Liver (tissue), 9 donors: ENCODE results near the gene ALG13. TPM values are rescaled to one million over a fixed set of nuclear protein-coding genes. Genes with fewer than 3 reads are reported as not detected.

ENCODE experiments used
- DNase-seq: peaks from one replicate; pipeline ENCODE4 v3.0.0-alpha.2; 2017; ENCODE audit warnings: low spot score
- H3K27ac ChIP-seq, 2 donors: one replicate each; pipeline ENCODE4 v1.7.0; 2013; ENCODE audit warnings: inconsistent platforms in 2 of 2, low read length in 2 of 2, control low read depth in 1 of 2, low read depth in 1 of 2, mild to moderate bottlenecking in 1 of 2
- H3K27me3 ChIP-seq, 4 donors: one replicate each; pipeline versions ENCODE4 v1.6.1 to v1.7.0; 2013; ENCODE audit warnings: low read length in 3 of 4, inconsistent platforms in 1 of 4, mild to moderate bottlenecking in 1 of 4, moderate library complexity in 1 of 4; ENCODE audit not compliant: control insufficient read depth in 4 of 4, insufficient read depth in 4 of 4
- H3K36me3 ChIP-seq, 4 donors: one replicate each; pipeline versions ENCODE4 v1.6.1 to v1.7.0; 2013; ENCODE audit warnings: low read length in 3 of 4, mild to moderate bottlenecking in 3 of 4, low read depth in 1 of 4, moderate library complexity in 1 of 4; ENCODE audit not compliant: control insufficient read depth in 4 of 4, insufficient read depth in 3 of 4
- H3K4me1 ChIP-seq, 4 donors: one replicate each; pipeline versions ENCODE4 v1.6.1 to v1.7.0; 2013; ENCODE audit warnings: low read length in 3 of 4, mild to moderate bottlenecking in 3 of 4, moderate library complexity in 1 of 4; ENCODE audit not compliant: control insufficient read depth in 4 of 4, insufficient read depth in 4 of 4
- H3K4me3 ChIP-seq, 3 donors: one replicate each; pipeline versions ENCODE4 v1.6.1 to v1.7.0; 2013; ENCODE audit warnings: low read length in 3 of 3, control low read depth in 1 of 3, low read depth in 1 of 3, mild to moderate bottlenecking in 1 of 3
- H3K9ac ChIP-seq, 2 donors: one replicate each; pipeline ENCODE4 v1.7.0; 2013; ENCODE audit warnings: low read length in 2 of 2, mild to moderate bottlenecking in 2 of 2, moderate library complexity in 2 of 2, control low read depth in 1 of 2, low read depth in 1 of 2
- H3K9me3 ChIP-seq, 4 donors: one replicate each; pipeline versions ENCODE4 v1.6.1 to v1.7.0; 2013; ENCODE audit warnings: low read length in 3 of 4; ENCODE audit not compliant: control insufficient read depth in 4 of 4
- EGR1 ChIP-seq, 2 donors: IDR thresholded peaks; 2 replicates each; pipeline ENCODE4 v1.6.1; 2016 to 2018; ENCODE audit warnings: antibody characterized with exemption in 2 of 2, low read depth in 2 of 2
- FOXA1 ChIP-seq: IDR thresholded peaks from 2 replicates; pipeline ENCODE4 v1.6.1; 2016; ENCODE audit warnings: antibody characterized with exemption
- FOXA2 ChIP-seq: IDR thresholded peaks from 2 replicates; pipeline ENCODE4 v1.6.1; 2016; ENCODE audit warnings: antibody characterized with exemption
- GABPA ChIP-seq, 2 donors: IDR thresholded peaks in 1 of 2; conservative IDR thresholded peaks in 1 of 2; 2 replicates each; pipeline ENCODE4 v1.6.1; 2016; ENCODE audit warnings: antibody characterized with exemption in 2 of 2, mild to moderate bottlenecking in 1 of 2, moderate library complexity in 1 of 2
- HNF4A ChIP-seq, 2 donors: conservative IDR thresholded peaks; 2 replicates each; pipeline ENCODE4 v1.6.1; 2016; ENCODE audit warnings: antibody characterized with exemption in 2 of 2, mild to moderate bottlenecking in 2 of 2
- HNF4G ChIP-seq: IDR thresholded peaks from 2 replicates; pipeline ENCODE4 v1.6.1; 2016; ENCODE audit warnings: antibody characterized with exemption
- JUND ChIP-seq, 2 donors: IDR thresholded peaks; 2 replicates each; pipeline ENCODE4 v1.6.1; 2016; ENCODE audit warnings: antibody characterized with exemption in 2 of 2
- NR2F2 ChIP-seq: IDR thresholded peaks from 2 replicates; pipeline ENCODE4 v1.6.1; 2016; ENCODE audit warnings: antibody characterized with exemption
- RAD21 ChIP-seq, 2 donors: IDR thresholded peaks; 2 replicates each; pipeline ENCODE4 v1.6.1; 2016; ENCODE audit warnings: antibody characterized with exemption in 2 of 2, mild to moderate bottlenecking in 2 of 2
- REST ChIP-seq: IDR thresholded peaks from 2 replicates; pipeline ENCODE4 v1.6.1; 2016; ENCODE audit warnings: antibody characterized with exemption, mild to moderate bottlenecking
- RXRA ChIP-seq, 2 donors: IDR thresholded peaks; 2 replicates each; pipeline ENCODE4 v1.6.1; 2017 to 2018; ENCODE audit warnings: antibody characterized with exemption in 2 of 2, mild to moderate bottlenecking in 1 of 2
- SP1 ChIP-seq: IDR thresholded peaks from 2 replicates; pipeline ENCODE4 v1.6.1; 2018; ENCODE audit warnings: antibody characterized with exemption, mild to moderate bottlenecking
- TAF1 ChIP-seq: conservative IDR thresholded peaks from 2 replicates; pipeline ENCODE4 v1.6.1; 2016; ENCODE audit warnings: antibody characterized with exemption, mild to moderate bottlenecking
- YY1 ChIP-seq: IDR thresholded peaks from 2 replicates; pipeline ENCODE4 v1.6.1; 2016; ENCODE audit warnings: antibody characterized with exemption, mild to moderate bottlenecking
- ZBTB33 ChIP-seq: IDR thresholded peaks from 2 replicates; pipeline ENCODE4 v1.6.1; 2016; ENCODE audit warnings: antibody characterized with exemption
- WGBS: extraction: QIAGEN DNeasy Blood & Tissue Kit; methylation state at CpG from one replicate; pipeline ENCODE4 v1.1.7; 2013; 5-methylcytosine and 5-hydroxymethylcytosine counted together
- polyA plus RNA-seq, 2 donors: library from polyadenylated mRNA; stranded (reverse) in 1 of 2; unstranded in 1 of 2; fragments of 200-250 nt in 1 of 2; fragments of >200 nt in 1 of 2; fragmentation: Nextera tagmentation in 1 of 2; extraction: Ambion mirVana in 1 of 2; gene quantifications; one replicate each; pipeline versions ENCODE4 v1.2.1 to v1.2.3, GENCODE V29; 2013 to 2015
- total RNA-seq, 2 donors: library from RNA; depleted of rRNA; stranded (reverse); fragments of >200 nt; gene quantifications; one replicate each; pipeline ENCODE4 v1.2.3, GENCODE V29; 2014
- TF ChIP-seq, protein P1 (sequence below): fragments of 150-350 bp; IDR thresholded peaks from 2 replicates; pipeline ENCODE4 v1.5.1; 2017; ENCODE audit warnings: improper control_type of control experiment, low read depth, low read length; ENCODE audit not compliant: missing input control
- TF ChIP-seq, protein P2 (sequence below): IDR thresholded peaks from 2 replicates; pipeline ENCODE4 v1.6.1; 2016; ENCODE audit warnings: antibody characterized with exemption
- donor health status: healthy.
- donor health status: healthy.
- donor health status: healthy.
- donor health status: healthy.
- donor health status: healthy.

Gene ALG13
- total and polyA plus RNA-seq, 4 donors: 21.1 to 37.1 (median 29.7) TPM

DNA sequence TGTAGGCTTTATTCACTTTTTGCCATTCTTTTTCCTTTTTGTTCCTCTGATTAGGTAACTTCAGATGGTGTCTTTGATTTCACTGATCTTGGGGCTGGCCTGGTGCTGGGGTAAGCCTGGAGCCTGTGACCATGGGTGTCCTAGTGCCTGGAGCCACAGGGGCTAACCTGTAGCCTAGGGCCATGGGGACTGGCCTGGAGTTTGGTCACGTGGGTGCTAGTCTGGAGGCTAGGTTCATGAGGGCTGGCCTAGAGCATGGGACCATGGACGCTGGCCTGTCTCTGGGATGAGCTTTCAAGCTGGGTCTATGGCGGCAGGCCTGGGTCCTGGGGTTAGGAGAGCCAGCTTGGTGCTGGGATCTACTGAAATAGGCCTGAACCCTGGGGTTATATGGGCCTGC lies 32.2 kb upstream of the ALG13 start:
- no peak for TF ChIP-seq GABPA (IDR thresholded peaks at IDR 0.05 in 1 of 2, conservative IDR thresholded peaks at IDR 0.05 in 1 of 2)
- no peak for TF ChIP-seq HNF4G
- TF ChIP-seq TAF1: no peak
- no peak for TF ChIP-seq REST
- TF ChIP-seq, protein P1, sequence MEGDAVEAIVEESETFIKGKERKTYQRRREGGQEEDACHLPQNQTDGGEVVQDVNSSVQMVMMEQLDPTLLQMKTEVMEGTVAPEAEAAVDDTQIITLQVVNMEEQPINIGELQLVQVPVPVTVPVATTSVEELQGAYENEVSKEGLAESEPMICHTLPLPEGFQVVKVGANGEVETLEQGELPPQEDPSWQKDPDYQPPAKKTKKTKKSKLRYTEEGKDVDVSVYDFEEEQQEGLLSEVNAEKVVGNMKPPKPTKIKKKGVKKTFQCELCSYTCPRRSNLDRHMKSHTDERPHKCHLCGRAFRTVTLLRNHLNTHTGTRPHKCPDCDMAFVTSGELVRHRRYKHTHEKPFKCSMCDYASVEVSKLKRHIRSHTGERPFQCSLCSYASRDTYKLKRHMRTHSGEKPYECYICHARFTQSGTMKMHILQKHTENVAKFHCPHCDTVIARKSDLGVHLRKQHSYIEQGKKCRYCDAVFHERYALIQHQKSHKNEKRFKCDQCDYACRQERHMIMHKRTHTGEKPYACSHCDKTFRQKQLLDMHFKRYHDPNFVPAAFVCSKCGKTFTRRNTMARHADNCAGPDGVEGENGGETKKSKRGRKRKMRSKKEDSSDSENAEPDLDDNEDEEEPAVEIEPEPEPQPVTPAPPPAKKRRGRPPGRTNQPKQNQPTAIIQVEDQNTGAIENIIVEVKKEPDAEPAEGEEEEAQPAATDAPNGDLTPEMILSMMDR: no peak
- no peak for TF ChIP-seq FOXA1
- TF ChIP-seq, protein P2, sequence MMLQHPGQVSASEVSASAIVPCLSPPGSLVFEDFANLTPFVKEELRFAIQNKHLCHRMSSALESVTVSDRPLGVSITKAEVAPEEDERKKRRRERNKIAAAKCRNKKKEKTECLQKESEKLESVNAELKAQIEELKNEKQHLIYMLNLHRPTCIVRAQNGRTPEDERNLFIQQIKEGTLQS: no peak
- TF ChIP-seq RAD21 (IDR thresholded peaks at IDR 0.05): no peak
- TF ChIP-seq SP1: no peak
- no peak overlapping the region for H3K9ac ChIP-seq
- H3K27me3 ChIP-seq: no peaks in the 10 kb centered on the region
- H3K4me1 ChIP-seq: no peaks in the 10 kb centered on the region
- WGBS: 94% methylated on average over 3 of the region's 3 CpGs
- H3K9me3 ChIP-seq: no peaks in the 10 kb centered on the region
- no peak overlapping the region for H3K4me3 ChIP-seq
- no peak overlapping the region for H3K27ac ChIP-seq
- DNase-seq: no peak
- H3K36me3 ChIP-seq: no peaks in the 10 kb centered on the region

DNA sequence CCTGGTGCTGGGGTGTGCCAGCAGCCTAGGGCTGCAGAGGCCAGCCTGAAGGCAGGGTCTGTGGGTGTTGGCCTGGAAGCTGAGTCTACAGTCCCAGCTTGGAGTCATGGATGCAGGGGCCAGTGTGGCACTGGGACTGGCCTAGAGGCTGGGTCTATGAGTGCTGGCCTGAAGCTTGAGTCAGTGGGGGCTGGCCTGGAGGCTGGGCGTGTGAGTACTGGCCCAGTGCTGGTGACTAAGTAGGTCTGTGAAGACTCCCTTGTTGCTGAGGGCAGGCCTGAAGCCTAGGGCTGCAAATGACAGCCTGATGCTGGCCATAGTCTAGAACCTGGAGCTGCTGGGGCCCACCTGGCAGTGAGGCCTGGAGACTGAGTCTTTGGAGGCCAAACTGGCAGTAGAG lies 31.3 kb upstream of the ALG13 start:
- no peak overlapping the region for H3K9ac ChIP-seq
- H3K9me3 ChIP-seq: no peaks in the 10 kb centered on the region
- no peaks in the 10 kb centered on the region for H3K4me1 ChIP-seq
- 86% methylated on average over 1 of the region's 1 CpG for WGBS
- H3K36me3 ChIP-seq: no peaks in the 10 kb centered on the region
- no peak for DNase-seq
- no peak overlapping the region for H3K27ac ChIP-seq
- H3K27me3 ChIP-seq: no peaks in the 10 kb centered on the region
- TF ChIP-seq, protein P2: no peak
- TF ChIP-seq, protein P1: no peak
- TF ChIP-seq YY1 (no peak), HNF4A (conservative IDR thresholded peaks at IDR 0.05) (no peak), SP1 (no peak), NR2F2 (no peak), FOXA2 (no peak), REST (no peak), FOXA1 (no peak), ZBTB33 (no peak), EGR1 (IDR thresholded peaks at IDR 0.05; ENCODE audit: low read depth in 2 of 2) (no peak), HNF4G (no peak), RAD21 (IDR thresholded peaks at IDR 0.05) (no peak), JUND (IDR thresholded peaks at IDR 0.05) (no peak), GABPA (IDR thresholded peaks at IDR 0.05 in 1 of 2, conservative IDR thresholded peaks at IDR 0.05 in 1 of 2) (no peak), RXRA (IDR thresholded peaks at IDR 0.05) (no peak)
- H3K4me3 ChIP-seq: no peak overlapping the region
